ENCODE results near the gene KCNH5.
"Not testable (repeated sequence)": the region's sequence is repeated elsewhere in the genome, so short reads cannot be mapped to it uniquely, and the experiment has no call there.

KCNH5 gene

DNA sequence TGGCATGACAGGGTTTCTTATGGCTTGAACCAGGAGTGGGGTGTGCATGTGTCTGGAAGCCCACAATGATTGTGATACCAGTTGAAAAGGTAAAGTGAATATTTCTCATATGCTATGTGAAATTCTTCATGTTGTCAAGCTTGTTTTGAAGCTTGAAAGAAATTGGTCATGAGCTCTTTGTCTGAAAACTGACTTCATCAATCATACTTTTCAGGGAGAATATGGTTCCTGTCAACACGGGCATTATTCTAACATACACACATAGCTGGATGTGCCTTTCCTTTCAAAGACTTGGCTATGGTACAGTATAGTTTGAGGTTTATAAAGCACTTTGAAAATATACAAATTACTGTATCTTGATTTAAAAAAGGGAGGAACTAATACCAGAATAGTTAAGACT lies 158.8 kb downstream of the KCNH5 start:
- no peak for DNase-seq (ENCODE audit: low spot score)

DNA sequence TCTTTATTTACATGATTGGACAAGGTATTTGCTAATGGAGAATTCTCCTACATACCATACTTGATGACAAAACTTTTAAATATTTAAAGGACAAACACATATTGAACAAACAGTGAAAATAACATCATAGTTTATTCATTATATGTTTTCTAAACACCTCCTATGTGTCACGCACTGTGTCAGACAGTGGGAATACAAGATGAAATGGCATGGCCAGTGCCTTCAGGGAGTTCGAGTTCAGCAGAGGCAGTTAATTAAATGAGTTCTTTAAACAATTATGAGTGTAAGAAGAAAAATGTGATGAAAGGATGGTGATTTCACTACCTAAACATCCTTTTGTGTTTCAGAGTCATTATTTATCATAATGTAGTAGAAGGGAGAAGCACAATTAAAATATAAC lies 159.8 kb downstream of the KCNH5 start:
- DNase-seq (ENCODE audit: low spot score) = no peak

DNA sequence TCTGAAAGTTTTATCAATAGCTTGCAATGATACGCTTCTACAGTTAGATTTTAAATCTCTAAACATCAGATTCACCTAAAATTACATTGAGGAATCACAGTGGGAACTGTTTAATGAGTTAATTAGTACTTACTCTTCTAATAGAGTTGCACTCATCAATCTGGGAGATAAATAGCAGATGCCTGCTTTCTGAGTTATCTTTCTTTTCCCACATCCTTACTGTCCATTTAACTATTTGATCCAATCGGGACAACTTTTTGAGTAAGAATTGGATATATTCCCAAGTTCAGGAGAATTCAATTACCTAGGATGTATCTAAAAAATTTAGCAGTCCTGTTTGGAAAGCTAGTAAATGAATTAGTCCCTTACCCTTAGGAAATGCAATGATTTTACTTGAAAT lies 162.3 kb downstream of the KCNH5 start:
- no peak for DNase-seq (ENCODE audit: low spot score)

DNA sequence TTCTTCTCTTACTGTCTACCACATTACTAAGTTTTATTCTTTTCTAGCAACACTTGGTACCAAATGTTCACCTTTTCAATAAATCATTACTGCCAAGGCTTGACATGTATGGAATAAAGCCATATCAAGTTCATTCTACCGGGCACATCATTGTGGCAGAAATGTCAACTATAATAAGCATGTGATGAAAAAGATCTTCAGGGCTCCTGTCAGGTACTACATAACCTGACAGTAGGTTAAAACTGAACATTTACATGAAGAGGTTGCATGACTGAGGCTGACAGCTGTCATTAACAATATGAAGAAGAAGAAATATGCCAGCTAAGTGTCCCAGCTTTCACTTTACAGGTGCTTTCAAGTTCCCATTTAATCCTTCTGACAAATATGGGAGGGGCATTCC lies 178.9 kb downstream of the KCNH5 start:
- DNase-seq (ENCODE audit: low spot score) = no peak

DNA sequence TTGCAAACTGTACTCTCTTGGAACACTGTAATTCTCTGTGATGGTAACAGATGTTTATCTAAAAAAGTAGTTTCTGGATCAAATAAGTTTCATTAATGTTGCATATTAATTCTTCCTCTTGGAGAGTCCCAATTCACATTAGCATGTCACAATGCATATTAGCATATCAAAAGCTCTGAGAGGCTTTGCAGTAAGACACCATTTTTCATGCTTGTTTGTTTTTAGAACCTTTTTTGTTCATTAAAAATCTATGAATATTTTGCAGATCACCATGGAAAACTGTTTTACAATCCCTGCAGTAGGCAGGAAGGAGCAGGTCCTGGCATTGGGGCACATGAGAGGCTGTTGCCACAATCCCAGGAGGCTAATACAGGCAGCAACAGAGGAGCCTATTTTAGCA lies 180.7 kb downstream of the KCNH5 start:
- DNase-seq (ENCODE audit: low spot score) = no peak

DNA sequence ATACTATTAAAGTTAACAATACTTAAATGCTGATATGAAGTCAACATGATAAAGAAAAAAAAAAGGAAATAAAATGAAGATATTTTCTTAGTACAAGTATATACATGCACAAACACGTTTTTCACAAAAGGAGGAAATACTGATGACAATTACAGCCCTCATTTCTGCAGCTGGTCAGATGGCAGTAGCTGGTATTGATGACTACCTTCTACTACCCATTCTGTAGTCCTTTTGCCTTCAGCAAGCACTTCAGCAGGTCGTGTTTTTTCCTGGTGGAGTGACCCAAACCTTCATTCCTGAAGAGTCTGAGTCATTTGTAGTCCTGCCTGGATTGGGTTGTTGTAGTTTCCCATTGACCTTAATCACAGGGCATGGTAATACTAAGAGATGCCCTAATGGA lies 187.2 kb downstream of the KCNH5 start:
- not testable (repeated sequence) for DNase-seq (ENCODE audit: low spot score)

DNA sequence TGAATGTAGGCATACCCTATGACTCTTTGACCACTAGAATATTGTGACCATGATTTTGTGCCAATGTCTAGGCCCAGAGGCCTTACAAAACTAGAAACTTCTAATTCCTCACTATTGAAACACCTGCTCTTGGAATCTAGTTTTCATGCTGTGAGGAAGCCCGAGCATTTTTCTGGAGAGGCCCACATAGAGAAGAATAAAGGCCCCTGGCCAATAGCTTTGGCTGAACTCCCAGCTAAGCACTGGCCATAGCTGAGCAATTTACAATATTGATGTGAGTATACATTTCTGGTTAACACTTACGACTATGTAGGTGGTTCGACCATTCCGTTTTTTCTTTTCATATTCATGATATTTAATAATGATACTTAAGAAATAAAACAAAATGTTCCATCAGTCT lies 190.3 kb downstream of the KCNH5 start:
- DNase-seq (ENCODE audit: low spot score) = no peak

DNA sequence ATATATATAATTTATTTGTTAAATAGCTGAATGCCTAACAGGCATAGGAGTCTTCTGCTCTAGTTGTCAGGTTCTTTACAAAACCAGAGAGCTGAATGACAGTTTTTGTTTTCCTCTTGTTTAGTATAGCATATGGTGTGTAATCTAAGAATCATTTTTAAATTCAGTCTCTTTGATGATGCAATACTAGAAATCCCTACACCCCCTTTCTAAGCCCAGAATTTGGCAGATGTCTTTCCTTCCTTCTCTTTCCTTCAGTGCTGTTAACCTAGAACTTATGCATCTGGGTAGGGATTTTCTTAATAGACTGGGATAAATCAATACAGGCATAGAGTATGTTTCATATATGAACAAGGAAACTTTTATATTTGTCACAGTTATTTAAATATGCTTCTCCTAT lies 198.1 kb downstream of the KCNH5 start:
- DNase-seq (ENCODE audit: low spot score) = no peak

DNA sequence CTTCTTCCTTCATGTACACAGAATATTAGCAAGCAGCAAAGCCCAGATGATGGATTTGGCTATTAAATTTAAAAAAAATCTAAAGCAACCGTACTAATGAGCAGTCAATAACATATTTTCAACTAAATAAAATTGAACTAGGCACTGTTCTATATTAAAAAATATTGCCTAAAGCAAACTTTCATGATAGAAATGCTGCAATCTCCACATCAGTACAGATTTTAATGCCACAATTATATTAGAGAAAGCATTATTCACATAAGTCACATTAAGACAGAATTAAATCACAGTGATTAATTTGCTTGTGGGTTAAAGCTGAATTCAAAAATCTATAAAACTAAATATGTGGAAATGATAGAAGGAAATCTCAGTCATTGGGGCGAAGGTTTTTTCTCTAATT lies 200.7 kb downstream of the KCNH5 start:
- no peak for DNase-seq (ENCODE audit: low spot score)

DNA sequence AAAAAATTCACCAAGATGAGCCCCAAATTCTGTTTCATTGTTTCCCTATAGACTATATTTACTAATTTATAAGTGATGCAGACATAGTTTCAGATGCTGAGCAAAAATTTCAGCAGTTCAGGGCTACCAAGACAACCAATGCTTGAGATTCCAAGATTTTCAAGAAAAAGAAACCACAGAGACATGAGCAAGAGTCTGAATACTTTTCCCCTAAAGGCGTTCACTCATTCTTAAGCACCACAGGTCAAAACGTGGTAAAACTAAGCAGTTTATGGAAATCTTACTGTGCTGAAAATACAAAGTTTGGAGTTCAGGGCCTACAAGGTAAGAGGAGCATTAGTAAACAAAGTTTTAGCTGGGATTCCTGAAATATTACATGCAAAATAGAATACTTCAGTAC lies 221.2 kb downstream of the KCNH5 start:
- DNase-seq (ENCODE audit: low spot score) = no peak

DNA sequence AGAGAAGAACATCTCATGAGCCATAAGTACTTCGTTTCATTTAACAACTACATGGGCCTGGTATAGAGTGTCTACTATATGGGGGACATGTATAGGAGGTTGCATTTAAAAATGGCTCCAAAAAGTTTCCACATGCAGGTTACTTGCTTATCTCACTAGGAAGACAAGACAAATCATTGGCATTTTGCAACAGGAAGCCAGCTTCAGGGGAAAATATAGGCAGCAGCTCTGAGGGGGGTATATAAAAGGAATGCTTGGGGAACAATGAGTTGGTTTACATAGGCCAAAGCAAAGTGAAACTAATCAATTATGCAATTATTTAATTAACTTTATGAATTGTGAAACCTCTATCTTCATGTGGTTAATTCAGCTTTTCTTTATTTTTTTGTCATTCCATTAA lies 225.3 kb downstream of the KCNH5 start:
- no peak for DNase-seq (ENCODE audit: low spot score)

DNA sequence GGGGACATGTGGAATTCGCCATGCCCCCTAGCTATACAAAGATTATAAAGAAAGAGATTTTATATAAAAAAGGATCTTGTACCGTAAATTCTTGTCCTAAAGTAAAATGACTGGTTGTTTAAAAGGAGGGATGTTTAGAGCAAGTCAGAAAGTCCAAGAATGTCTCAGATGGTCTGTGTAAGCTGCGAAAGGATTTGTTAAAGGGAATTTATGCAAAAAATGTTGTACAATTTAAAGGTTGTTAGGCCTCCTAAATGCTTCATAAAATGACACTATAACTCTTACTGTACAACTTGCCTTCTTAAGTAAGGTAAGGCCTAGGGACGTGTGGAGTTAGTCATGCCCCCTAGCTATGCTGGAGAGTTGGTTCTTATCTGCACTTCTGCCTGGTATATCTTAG lies 237.6 kb downstream of the KCNH5 start:
- no peak for DNase-seq (ENCODE audit: low spot score)

DNA sequence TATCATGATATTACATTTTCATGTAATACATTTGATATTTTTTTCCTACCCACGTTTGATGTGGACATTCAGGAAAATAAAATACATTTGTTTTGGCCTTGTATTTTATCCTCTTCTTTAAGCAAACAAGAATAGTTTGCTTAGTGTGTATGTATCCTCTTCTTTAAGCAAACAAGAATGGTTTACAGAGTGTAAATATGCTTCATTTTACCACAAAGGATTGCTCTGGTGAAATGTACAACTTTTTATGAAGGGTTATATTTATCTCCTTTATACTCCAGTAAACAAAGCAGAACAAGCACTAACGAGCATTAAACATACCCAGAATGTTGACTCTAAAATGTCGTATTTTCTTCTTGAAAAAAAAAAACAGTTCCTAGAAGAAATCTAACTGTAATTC lies 244.7 kb downstream of the KCNH5 start:
- DNase-seq (ENCODE audit: low spot score) = no peak

DNA sequence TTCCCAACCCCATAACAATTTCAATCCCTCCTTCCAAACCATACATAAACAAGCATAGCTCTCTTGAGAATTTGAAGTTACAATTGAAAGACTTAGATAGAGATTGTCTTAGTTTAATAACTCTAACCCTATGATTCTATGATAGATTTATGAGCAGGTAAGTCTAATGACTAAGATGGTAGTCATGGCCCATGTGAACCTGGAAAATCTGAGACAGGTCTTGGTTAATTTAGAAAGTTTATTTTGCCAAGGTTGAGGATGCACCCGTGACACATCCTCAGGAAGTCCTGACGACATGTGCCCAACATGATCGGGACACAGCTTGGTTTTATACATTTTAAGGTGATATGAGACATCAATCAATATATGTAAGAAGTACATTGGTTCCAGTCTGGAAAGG lies 248.8 kb downstream of the KCNH5 start:
- DNase-seq (ENCODE audit: low spot score) = no peak

DNA sequence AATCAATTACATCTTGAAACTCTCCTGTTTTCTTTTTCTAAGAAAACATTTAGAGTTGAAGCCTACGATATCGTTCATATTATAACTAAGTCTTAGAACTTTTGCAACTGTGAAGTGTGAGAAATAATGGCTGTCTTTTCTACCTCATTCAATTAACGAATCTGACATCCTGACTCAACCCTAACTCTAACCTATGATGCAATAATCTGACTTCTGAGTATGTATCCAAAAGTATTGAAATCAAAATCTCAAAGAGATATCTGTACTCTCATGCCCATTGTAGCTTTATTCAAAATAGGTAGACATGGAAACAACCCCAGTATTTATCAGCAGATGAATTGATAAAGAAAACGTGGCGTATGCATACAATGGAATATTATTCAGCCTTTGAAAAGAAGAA lies 252.7 kb downstream of the KCNH5 start:
- DNase-seq (ENCODE audit: low spot score) = no peak

DNA sequence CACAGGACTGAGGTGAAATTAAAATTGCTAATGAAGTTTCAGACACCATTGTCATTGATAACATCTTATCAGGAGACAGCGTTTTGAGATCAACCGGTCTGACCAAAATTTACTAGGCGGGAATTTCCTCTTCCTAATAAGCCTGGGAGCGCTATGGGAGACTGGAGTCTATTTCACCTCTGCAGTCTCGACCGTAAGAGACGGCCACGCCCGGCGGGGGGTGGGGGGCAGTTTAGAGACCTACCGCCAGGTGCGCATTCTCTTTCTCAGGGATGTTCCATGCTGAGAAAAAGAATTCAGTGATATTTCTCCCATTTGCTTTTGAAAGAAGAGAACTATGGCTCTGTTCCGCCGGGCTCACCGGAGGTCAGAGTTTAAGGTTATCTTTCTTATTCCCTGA lies 263.9 kb downstream of the KCNH5 start:
- not testable (repeated sequence) for DNase-seq (ENCODE audit: low spot score)

DNA sequence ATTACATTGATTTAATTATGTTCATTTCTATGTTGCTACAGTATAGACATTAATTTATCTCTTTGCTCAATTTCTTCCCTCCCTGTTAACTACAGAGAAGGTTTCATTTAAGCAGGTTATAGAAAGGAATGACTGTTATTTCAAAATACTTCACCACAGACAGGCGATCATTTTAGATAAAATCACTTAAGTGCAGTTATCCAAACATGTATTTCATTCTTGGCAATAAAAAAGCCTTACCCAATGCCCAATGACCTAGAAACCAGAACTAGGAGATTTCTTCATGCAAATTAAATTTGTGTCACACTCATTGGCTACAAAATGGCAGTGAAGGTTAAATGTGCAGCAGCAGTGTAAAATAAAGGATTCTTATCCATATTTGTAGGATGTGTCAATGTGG lies 266.4 kb downstream of the KCNH5 start:
- DNase-seq (ENCODE audit: low spot score) = no peak

DNA sequence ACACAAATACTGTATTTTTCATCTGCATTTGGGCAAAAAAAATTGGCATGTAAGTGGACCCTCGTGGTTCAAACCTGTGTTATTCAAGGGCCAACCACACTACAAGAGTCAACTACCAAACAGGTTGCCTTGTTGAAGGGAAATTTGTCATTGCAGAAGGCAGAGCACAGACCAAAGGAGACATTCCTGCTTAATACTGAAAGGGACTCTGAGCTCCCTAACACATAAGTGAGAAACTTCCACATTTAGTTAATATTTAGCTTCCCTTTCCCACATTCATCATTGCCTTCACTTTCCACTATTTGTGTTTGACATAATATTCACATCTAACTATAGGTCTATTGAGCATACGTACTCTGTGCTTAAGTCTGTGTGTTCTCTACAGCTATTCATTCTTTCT lies 266.9 kb downstream of the KCNH5 start:
- no peak for DNase-seq (ENCODE audit: low spot score)

DNA sequence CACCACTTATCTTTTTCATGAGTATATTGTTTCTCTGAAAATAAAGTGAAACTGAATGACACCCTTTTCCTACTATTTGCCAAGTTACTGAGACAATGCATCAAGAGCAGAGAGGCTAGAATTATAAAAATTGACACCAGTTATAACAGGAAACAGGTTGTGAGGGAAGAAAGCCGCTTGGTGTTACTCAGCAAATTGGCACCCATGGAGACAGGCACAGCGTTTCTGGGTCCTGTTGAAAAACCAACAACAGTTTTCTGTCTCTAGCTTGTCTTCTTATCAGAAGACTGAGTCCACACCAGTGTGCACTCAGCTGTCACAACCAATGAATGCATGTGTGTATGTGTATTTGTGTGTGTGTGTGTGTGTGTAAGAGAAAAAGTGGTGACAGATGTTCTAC lies 267.7 kb downstream of the KCNH5 start:
- DNase-seq (ENCODE audit: low spot score) = no peak

DNA sequence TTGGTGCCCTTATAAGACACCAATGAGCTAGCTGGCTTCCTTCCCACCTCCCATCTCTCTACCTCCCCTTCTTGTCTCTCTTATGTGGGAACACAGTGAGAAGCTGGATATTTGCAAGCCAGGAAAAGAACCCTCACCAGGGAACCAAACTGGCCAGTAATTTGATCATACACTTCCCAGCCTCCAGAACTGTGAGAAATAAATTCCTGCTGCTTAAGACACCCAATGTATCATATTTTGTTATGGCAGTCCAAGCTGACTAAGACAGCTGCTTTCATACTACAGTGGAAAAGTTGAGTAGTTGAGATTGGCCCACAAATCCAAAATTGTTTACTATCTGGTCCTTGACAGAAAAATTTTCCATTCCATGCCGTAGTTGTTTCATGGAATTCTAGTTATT lies 269.0 kb downstream of the KCNH5 start:
- DNase-seq (ENCODE audit: low spot score) = no peak

DNA sequence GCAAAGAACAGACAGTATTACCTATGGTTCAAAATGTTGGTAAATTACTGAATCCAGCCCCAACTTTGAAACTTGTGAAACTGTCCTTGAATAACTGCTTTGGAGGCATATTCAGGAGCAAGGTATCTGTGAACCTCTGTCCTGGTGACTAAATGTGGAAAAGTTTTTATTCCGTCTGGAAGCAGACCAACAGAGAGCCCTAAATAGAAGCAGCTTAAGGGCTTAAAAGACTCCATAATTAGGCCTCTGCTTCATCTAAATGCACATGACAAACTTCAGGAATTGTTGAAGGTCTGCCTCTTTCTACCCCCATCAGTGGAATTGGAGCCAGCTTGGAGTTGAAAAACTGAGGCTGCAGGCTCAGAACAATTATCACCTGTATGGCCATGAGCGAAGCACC lies 276.5 kb downstream of the KCNH5 start:
- DNase-seq (ENCODE audit: low spot score) = no peak

DNA sequence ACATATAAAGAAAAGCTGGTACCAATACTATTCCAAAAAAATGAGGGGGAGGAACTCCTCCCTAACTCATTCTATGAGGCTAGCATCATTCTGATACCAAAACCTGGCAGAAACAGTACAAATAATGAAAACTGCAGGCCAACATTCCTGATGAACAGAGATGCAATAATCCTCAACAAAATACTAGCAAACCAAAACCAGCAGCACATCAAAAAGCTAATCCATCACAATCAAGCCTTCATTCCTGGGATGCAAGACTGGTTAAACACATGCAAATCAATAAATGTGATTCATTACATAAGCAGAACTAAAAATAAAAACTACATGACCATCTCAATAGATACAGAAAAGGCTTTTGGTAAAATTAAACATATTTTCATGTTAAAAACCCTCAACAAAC lies 281.3 kb downstream of the KCNH5 start:
- DNase-seq (ENCODE audit: low spot score) = no peak

DNA sequence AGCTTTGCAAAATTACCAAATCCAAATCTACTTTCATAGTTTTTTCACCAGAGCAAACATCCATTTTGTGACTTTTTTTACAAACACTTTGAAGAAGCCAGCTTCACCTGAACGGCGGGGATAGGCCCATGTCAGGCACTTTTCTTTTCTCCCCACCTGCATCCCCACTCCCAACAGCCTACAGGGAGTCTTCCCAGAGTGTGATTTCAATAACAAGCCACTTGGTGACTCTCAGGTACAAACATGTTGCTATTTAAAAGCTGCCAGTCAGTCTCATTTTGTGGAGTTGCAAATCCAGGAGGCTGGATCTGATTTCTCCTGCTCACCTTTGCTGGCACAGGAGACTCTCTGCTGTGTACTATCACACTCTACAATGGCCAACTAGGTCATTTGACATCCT lies 285.5 kb downstream of the KCNH5 start:
- no peak for DNase-seq (ENCODE audit: low spot score)

DNA sequence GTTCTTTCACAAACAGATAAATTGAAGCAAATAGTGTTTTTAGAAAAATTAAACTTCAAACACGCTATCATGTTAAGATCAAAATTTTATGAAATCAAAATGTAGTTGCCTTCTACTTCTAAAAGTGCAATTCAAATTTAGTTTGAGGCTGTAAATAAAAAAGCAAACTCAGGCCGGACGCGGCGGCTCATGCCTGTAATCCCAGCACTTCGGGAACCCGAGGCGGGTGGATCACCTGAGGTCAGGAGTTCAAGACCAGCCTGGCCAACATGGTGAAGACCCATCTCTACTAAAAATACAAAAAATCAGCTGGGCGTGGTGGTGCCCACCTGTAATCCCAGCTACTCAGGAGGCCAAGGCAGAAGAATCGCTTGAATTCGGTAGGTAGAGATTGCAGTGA lies 298.4 kb downstream of the KCNH5 start:
- not testable (repeated sequence) for DNase-seq (ENCODE audit: low spot score)

DNA sequence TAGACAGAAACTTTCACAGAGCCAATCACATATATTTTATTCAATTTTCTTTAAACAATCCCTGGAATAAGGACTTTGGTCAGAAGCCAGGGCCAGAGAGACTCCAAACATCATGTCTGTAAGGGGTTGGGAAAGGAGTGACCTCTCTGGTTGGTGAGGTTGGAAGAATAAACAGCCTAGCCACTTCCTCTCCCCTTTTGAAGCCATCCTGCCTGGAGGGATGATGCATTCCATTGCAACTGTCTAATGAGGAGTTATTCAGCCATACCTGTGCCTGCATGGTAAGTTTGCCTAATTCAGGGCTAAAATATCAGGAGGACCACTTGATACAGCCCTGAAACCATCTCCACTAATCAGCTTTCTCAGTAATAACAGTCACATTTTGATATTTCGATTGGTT lies 299.8 kb downstream of the KCNH5 start:
- no peak for DNase-seq (ENCODE audit: low spot score)

Data from hematopoietic multipotent progenitor cell treated with erythropoietin and hydrocortisone succinate and interleukin-3 and kit ligand, for 15 days (in vitro differentiated cells).